Endothelial cell of umbilical vein (primary cell): ENCODE measurements around the gene LARP1. TPM values are rescaled to one million over a fixed set of nuclear protein-coding genes. Genes with fewer than 3 reads are reported as not detected.

ENCODE experiments used
- BruUV-seq: library from RNA; stranded (reverse); fragments of 400-500 nt; replicated peaks from 2 replicates; lab custom pipeline; 2021; lab: Mats Ljungman, UMichigan
- CTCF ChIA-PET: fragments of 300-600, 350-600 bp; sonication (Branson Sonifier 250); formaldehyde crosslinking; loops from one replicate; lab custom pipeline; 2021; ENCODE audit warnings: antibody characterized with exemption, inconsistent platforms; lab: Charles Lee
- POLR2A ChIA-PET: fragments of 300-600, 350-600 bp; sonication (Branson Sonifier 250); formaldehyde crosslinking; loops from one replicate; lab custom pipeline; 2021; ENCODE audit warnings: antibody characterized with exemption, inconsistent platforms; lab: Charles Lee
- DNase-seq: peaks from one replicate; pipeline ENCODE4 v3.0.0-alpha.2; 2011; ENCODE audit warnings: low read depth, low spot score
- FAIRE-seq: peaks from 2 replicates; lab custom pipeline; 2011; peaks lifted over from hg19 to GRCh38; lab: Jason Lieb, UNC
- H2AFZ ChIP-seq: 2 replicates; pipeline ENCODE4 v1.6.0; 2012; ENCODE audit warnings: low read depth, low read length, control low read depth, inconsistent platforms
- H3K27ac ChIP-seq: 2 replicates; pipeline ENCODE4 v1.5.1; 2011; ENCODE audit warnings: low read depth, mild to moderate bottlenecking, control low read depth, low read length, moderate library complexity; ENCODE audit not compliant: insufficient read depth
- H3K27me3 ChIP-seq, 2 experiments: 2 replicates each; pipeline versions ENCODE4 v1.6.0 to v1.6.1; 2011; ENCODE audit warnings: low read length in 2 of 2, mixed read lengths in 1 of 2; ENCODE audit not compliant: control insufficient read depth in 2 of 2, insufficient read depth in 2 of 2
- H3K36me3 ChIP-seq, 2 experiments: 2 replicates in 1 of 2; 3 replicates in 1 of 2; pipeline ENCODE4 v1.5.1; 2011; ENCODE audit warnings: low read length in 2 of 2, mild to moderate bottlenecking in 1 of 2, moderate library complexity in 1 of 2; ENCODE audit not compliant: control insufficient read depth in 2 of 2, insufficient read depth in 2 of 2; ENCODE audit errors: extremely low read depth in 1 of 2
- H3K4me1 ChIP-seq: 3 replicates; pipeline ENCODE4 v1.5.1; 2011; ENCODE audit warnings: mild to moderate bottlenecking, low read length; ENCODE audit not compliant: control insufficient read depth, insufficient read depth; ENCODE audit errors: extremely low read depth
- H3K4me2 ChIP-seq: 2 replicates; pipeline ENCODE4 v1.6.1; 2011; ENCODE audit warnings: low read length, control low read depth, mixed read lengths; ENCODE audit not compliant: insufficient read depth
- H3K4me3 ChIP-seq, 3 experiments: fragments of 200-600 bp in 1 of 3; sonication (generic), shearing (Covaris generic) in 1 of 3; replicated peaks in 1 of 3; 2 replicates each; pipeline ENCODE4 v1.5.1; 2011 to 2016; ENCODE audit warnings: control low read depth in 3 of 3, low read length in 3 of 3, mild to moderate bottlenecking in 2 of 3, inconsistent platforms in 1 of 3, low read depth in 1 of 3, moderate library complexity in 1 of 3; ENCODE audit not compliant: insufficient read depth in 1 of 3
- H3K79me2 ChIP-seq: 2 replicates; pipeline ENCODE4 v1.6.0; 2012; ENCODE audit warnings: low read length, inconsistent platforms; ENCODE audit not compliant: control insufficient read depth, insufficient read depth
- H3K9ac ChIP-seq: replicated peaks from 2 replicates; pipeline ENCODE3; 2011; ENCODE audit warnings: low read length, control low read depth; ENCODE audit not compliant: insufficient read depth; ENCODE audit errors: extremely low read depth
- H3K9me1 ChIP-seq: replicated peaks from 3 replicates; pipeline ENCODE4 v1.6.0; 2011; ENCODE audit warnings: mild to moderate bottlenecking, low read length; ENCODE audit not compliant: control insufficient read depth, insufficient read depth; ENCODE audit errors: extremely low read depth
- H3K9me3 ChIP-seq: replicated peaks from 2 replicates; pipeline ENCODE4 v1.5.1; 2012; ENCODE audit warnings: low read length, inconsistent platforms; ENCODE audit not compliant: control insufficient read depth, insufficient read depth
- H4K20me1 ChIP-seq: replicated peaks from 2 replicates; pipeline ENCODE3; 2011; ENCODE audit warnings: mild to moderate bottlenecking, low read length; ENCODE audit not compliant: control insufficient read depth, insufficient read depth; ENCODE audit errors: extremely low read depth
- CTCF ChIP-seq, 2 donors: IDR thresholded peaks; 1 replicate in 1 of 2; 2 replicates in 1 of 2; pipeline ENCODE4 v1.5.1; 2011; ENCODE audit warnings: low read length in 2 of 2, mild to moderate bottlenecking in 2 of 2, moderate library complexity in 2 of 2, control low read depth in 1 of 2, inconsistent platforms in 1 of 2, low read depth in 1 of 2; ENCODE audit not compliant: insufficient read depth in 1 of 2; ENCODE audit errors: extremely low read depth in 1 of 2
- EZH2 ChIP-seq: IDR thresholded peaks from 2 replicates; pipeline ENCODE4 v1.6.1; 2012; ENCODE audit warnings: borderline replicate concordance, low read depth, mild to moderate bottlenecking, moderate library complexity, low read length, inconsistent platforms; ENCODE audit not compliant: severe bottlenecking
- FOS ChIP-seq: IDR thresholded peaks from 2 replicates; pipeline ENCODE4 v1.6.1; 2011; ENCODE audit warnings: mild to moderate bottlenecking, low read length, moderate library complexity, borderline replicate concordance; ENCODE audit not compliant: insufficient read depth
- GATA2 ChIP-seq: IDR thresholded peaks from 2 replicates; pipeline ENCODE4 v1.7.0; 2011; ENCODE audit warnings: low read depth, mild to moderate bottlenecking, moderate library complexity, mixed read lengths, low read length; ENCODE audit not compliant: insufficient read length, insufficient read depth
- JUN ChIP-seq: IDR thresholded peaks from 2 replicates; pipeline ENCODE4 v1.6.1; 2011; ENCODE audit warnings: borderline replicate concordance, low read depth; ENCODE audit not compliant: insufficient read length, insufficient read depth
- MAX ChIP-seq: IDR thresholded peaks from 2 replicates; pipeline ENCODE4 v1.6.1; 2011; ENCODE audit not compliant: insufficient read depth, insufficient read length
- MYC ChIP-seq: IDR thresholded peaks from one replicate; pipeline ENCODE4 v1.6.1; 2011; ENCODE audit warnings: mild to moderate bottlenecking, low read depth, low read length
- POLR2A ChIP-seq: IDR thresholded peaks from 2 replicates; pipeline ENCODE4 v1.6.1; 2012; ENCODE audit warnings: low read depth, mild to moderate bottlenecking, control low read depth, low read length
- POLR2AphosphoS5 ChIP-seq: IDR thresholded peaks from 2 replicates; pipeline ENCODE4 v1.6.1; 2012; ENCODE audit warnings: low read depth, mild to moderate bottlenecking, control low read depth, low read length, moderate library complexity; ENCODE audit not compliant: insufficient read depth
- dilution Hi-C: fragments of 300-500 bp; cut with MboI; formaldehyde crosslinking; loops from one replicate; pipeline ENCODE4 v1.15.0; 2019; ENCODE audit warnings: low sequenced_read_pairs; ENCODE audit not compliant: extremely low pct_ligation_motif_present
- intact Hi-C: fragments of 100-400 bp; cut with micrococcal nuclease; formaldehyde crosslinking; loops from one replicate; pipeline ENCODE4 v1.10.0; 2022
- polyA plus RNA-seq, 4 experiments: library from polyadenylated mRNA; depleted of rRNA in 3 of 4; stranded (reverse) in 3 of 4; unstranded in 1 of 4; fragments of >200 nt; gene quantifications; 2 replicates each; pipeline versions ENCODE4 v1.2.1 to v1.2.3, GENCODE V29; 2011 to 2012; ENCODE audit warnings: missing spikeins in 1 of 4
- total RNA-seq: library from RNA; stranded (reverse); gene quantifications from 2 replicates; pipeline ENCODE4 v1.2.3, GENCODE V29; 2021

LARP1 gene
- total and polyA plus RNA-seq, 2 donors (not counting 3 experiments of a cell fraction or from before 2014, with no cell fraction given), result 70.4 to 252 TPM

- intact Hi-C loops, result no loop called here
- Histone ChIP-seq H3K9ac (no peak overlapping the region), H3K4me2 (no peak overlapping the region), H2AFZ (no peak overlapping the region), H3K27me3 (no peaks in the 10 kb centered on the region), H3K79me2 (no peaks in the 10 kb centered on the region), H3K9me3 (no peaks in the 10 kb centered on the region), H3K27ac (no peak overlapping the region), H3K9me1 (no peaks in the 10 kb centered on the region), H3K4me3 (no peak overlapping the region), H3K36me3 (no peaks in the 10 kb centered on the region), H3K4me1 (peaks cover 9% of the 10 kb centered on the region), H4K20me1 (no peaks in the 10 kb centered on the region)
- TF ChIP-seq POLR2A, result no peak
- no peak for TF ChIP-seq POLR2AphosphoS5
- TF ChIP-seq GATA2, result no peak
- no peak for TF ChIP-seq MYC
- TF ChIP-seq FOS, result no peak
- no peak for TF ChIP-seq JUN
- POLR2A ChIA-PET, result no interaction called here
- CTCF ChIA-PET, result interaction anchor here (1.1 to 2.5 kb wide), 2 partner anchors 10 to 13 kb away, joined by 3 to 9 read pairs; partner anchors contain the start of gene FAXDC2
- dilution Hi-C loops, result no loop called here
- DNase-seq (no peak), FAIRE-seq (no peak)
- no TSS peak for BruUV-seq
Measured at GRCh38 chr5:154840435-154841272, 85.5 kb downstream of the LARP1 start.

GRCh38 chr5:154841273-154841661 is 86.1 kb downstream of the LARP1 start:
- no peaks in the 10 kb centered on the region for H3K79me2 ChIP-seq
- H3K36me3 ChIP-seq, result no peaks in the 10 kb centered on the region
- H4K20me1 ChIP-seq, result no peaks in the 10 kb centered on the region
- no peak overlapping the region for H3K4me3 ChIP-seq
- no peaks in the 10 kb centered on the region for H3K9me3 ChIP-seq
- ChIA-PET POLR2A (no interaction called here), CTCF (interaction anchor here (1.1 to 2.5 kb wide), 2 partner anchors 10 to 14 kb away, joined by 3 to 9 read pairs; partner anchors contain the start of gene FAXDC2)
- H3K4me1 ChIP-seq, result peaks cover 9% of the 10 kb centered on the region
- intact Hi-C loops, result no loop called here
- BruUV-seq, result no TSS peak
- DNase-seq, result no peak
- H3K9ac ChIP-seq, result no peak overlapping the region
- H3K9me1 ChIP-seq, result no peaks in the 10 kb centered on the region
- H2AFZ ChIP-seq, result no peak overlapping the region
- H3K27me3 ChIP-seq, result no peaks in the 10 kb centered on the region
- no peak overlapping the region for H3K27ac ChIP-seq
- H3K4me2 ChIP-seq, result no peak overlapping the region
- dilution Hi-C loops, result no loop called here
- FAIRE-seq, result no peak
- TF ChIP-seq EZH2 (no peak), MYC (no peak), POLR2A (no peak), FOS (no peak), JUN (no peak), POLR2AphosphoS5 (no peak), GATA2 (no peak), MAX (no peak), CTCF (IDR thresholded peaks at IDR 0.05; ENCODE audit: extremely low read depth in 1 of 2, insufficient read depth in 1 of 2, low read depth in 1 of 2, low read length in 2 of 2) (no peak)
